GM18526 (cell line): ENCODE data around the gene SMG6.

Experiments
- POLR2A ChIP-seq: IDR thresholded peaks from 3 replicates; pipeline ENCODE4 v1.6.1; 2011; ENCODE audit not compliant: insufficient read length; ENCODE audit errors: extremely low read depth

The SMG6 gene

GRCh38 chr17:2049333-2050299 is 254.0 kb downstream of the SMG6 start:
- no peak for TF ChIP-seq POLR2A

DNA sequence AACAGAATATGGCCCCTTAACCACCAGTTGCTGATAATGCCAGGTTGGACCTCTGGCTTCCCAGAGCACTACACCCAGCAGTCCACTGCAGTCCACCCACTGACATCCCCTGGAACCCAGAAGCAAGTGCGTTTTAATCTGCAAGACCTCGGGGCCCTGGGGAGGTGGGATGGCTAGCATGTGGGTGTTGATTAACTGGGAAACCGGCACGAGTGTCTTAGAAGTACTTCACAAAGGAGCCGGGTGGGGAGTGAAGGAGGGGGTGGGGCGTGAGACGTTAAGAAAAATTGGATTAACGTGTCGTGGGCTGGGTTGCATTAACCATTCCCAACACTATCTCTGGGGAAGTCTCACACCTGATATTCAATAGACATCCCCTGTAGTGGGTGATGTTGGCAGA is 254.8 kb downstream of the SMG6 start:
- no peak for TF ChIP-seq POLR2A

DNA sequence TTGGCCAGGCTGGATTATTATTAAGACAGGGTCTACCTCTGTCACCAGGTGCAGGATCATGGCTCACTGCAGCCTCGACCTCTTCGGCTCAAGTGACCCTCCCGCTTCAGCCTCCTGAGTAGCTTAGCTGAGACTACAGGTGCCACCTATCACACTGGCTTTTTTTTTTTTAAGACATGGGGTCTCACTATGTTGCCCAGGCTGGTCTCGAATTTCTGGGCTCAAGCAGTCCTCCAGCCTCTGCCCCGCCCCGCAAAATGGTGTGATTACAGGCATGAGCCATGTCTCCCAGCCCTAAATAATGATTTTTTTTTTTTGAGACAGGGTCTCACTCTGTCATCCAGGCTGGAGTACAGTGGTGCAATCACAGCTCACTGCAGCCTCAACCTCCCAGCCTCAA is 256.0 kb downstream of the SMG6 start:
- no peak for TF ChIP-seq POLR2A

GRCh38 chr17:2044263-2044894 is 259.2 kb downstream of the SMG6 start:
- no peak for TF ChIP-seq POLR2A

DNA sequence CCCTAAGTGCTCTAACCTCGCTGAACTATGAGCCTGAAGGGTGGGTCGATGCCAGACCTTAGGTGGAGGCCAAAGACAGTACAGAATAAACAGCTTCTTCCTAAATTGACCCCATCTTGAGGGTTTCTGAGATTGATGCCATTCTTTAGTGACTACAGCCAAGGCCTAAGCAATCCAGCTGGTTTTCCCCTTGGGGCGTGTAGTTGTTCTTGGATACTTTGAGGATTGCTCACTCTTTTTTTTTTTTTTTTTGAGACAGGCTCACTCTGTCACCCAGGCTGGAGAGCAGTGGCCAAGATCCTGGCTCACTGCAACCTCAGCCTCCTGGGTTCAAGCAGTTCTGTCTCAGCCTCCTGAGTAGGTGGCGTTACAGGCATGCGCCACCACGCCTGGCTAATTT is 259.8 kb downstream of the SMG6 start:
- no peak for TF ChIP-seq POLR2A

DNA sequence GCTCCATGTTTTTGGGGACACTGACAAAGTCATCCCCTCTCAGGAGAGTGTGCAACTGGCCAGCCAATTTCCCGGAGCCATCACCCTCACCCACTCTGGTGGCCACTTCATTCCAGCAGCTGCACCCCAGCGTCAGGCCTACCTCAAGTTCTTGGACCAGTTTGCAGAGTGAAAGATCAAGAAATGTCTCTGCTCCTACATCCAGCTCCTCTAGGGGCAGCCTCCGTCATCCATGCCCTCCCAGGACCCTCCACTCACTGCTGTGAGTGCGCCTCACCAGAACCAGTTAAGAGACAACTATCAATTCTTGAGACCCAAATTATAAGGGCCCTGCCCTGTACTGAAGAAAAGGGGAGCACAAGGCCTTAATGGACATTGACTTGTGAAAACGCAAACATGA is 260.7 kb downstream of the SMG6 start:
- no peak for TF ChIP-seq POLR2A

DNA sequence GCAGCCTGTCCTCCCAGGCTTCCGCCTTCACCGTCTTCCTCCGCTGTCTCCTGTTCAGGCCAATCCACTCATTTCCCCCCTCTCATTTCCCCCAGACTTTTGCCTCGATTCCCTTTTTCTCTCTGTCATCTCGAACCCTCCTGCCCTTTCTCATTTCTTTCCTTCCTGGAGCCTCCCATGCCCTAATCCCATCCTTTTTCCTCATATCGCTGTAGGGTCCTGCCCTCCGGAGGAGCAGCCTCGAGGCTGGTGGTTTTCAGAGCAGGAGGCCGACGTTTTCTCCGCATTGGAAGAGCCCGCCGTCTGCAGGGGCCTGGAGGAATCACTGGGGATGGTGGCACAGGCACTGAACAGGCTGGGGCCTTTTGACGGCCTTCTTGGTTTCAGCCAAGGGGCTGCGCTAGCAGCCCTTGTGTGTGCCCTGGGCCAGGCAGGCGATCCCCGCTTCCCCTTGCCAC is 261.2 kb downstream of the SMG6 start:
- TF ChIP-seq POLR2A = no peak

- peak; percentile 82 for TF ChIP-seq POLR2A
Measured at GRCh38 chr17:2041561-2042389, 261.8 kb downstream of the SMG6 start, which contains the start of gene OVCA2. TSS of gene OVCA2 (plus strand) at chr17:2042022. CDS start at chr17:2042048, 26 bp downstream.

- TF ChIP-seq POLR2A = no peak
Measured at GRCh38 chr17:2040942-2041560, 262.5 kb downstream of the SMG6 start.

DNA sequence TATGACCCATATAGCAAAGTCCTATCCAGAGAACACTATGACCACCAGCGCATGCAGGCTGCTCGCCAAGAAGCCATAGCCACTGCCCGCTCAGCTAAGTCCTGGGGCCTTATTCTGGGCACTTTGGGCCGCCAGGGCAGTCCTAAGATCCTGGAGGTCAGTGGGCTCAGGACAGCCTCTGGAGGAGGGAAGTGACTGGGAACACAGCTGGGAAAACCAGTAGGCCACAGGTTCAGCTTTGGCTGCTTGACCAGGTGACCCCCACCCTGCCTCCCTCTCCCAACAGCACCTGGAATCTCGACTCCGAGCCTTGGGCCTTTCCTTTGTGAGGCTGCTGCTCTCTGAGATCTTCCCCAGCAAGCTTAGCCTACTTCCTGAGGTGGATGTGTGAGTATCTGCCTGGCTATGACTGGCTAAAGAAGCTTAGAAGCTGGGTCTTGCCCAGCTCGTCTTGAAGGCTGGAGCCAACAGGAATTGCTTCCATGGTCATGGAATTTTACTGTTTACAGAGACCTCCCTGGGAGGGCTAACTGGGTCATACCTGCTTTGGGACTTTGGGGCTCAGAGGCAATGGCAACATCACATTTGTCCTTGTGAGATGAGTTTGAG is 263.3 kb downstream of the SMG6 start:
- TF ChIP-seq POLR2A = no peak

DNA sequence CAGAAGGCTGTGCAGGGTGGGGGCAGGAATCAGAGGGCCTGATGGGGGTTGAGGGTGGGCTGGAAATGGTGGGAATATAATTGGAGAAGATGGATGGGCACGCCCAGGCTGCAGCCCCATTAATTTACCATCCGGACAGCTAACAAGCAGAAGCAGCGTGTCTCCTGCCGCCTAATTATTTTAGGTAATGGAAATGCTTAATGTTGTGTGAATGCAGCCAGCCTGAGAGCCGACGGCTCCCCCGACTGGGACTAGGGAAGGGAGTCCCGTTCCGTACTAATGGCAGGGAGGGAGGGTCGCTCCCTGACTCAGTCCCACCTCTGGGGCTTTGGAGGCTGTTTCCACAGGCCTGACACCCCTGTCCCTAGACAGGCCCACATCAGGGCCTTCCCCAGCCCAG is 266.4 kb downstream of the SMG6 start:
- TF ChIP-seq POLR2A = no peak

GRCh38 chr17:2035541-2036488 is 267.8 kb downstream of the SMG6 start:
- TF ChIP-seq POLR2A = no peak

- TF ChIP-seq POLR2A = no peak
Measured at GRCh38 chr17:2034806-2035540, 268.6 kb downstream of the SMG6 start.
